Colonic mucosa (tissue), 4 donors: ENCODE measurements around the gene FBL. TPM values are rescaled to one million over a fixed set of nuclear protein-coding genes. Genes with fewer than 3 reads are reported as not detected.

ENCODE experiments used
- DNase-seq: peaks from one replicate; pipeline ENCODE4 v3.0.0-alpha.2; 2020
- H3K27ac ChIP-seq: fragments of 200-600 bp; one replicate; pipeline ENCODE4 v1.8.0; 2021
- H3K27me3 ChIP-seq: fragments of 200-600 bp; one replicate; pipeline ENCODE4 v1.8.0; 2021
- H3K36me3 ChIP-seq: fragments of 200-600 bp; one replicate; pipeline ENCODE4 v1.8.0; 2021
- H3K4me1 ChIP-seq: fragments of 200-600 bp; one replicate; pipeline ENCODE4 v1.8.0; 2021; ENCODE audit warnings: mild to moderate bottlenecking
- H3K4me3 ChIP-seq: fragments of 200-600 bp; one replicate; pipeline ENCODE4 v1.8.0; 2021
- H3K9ac ChIP-seq, 2 donors: one replicate each; pipeline ENCODE4 v1.7.0; 2013; ENCODE audit warnings: control low read depth in 2 of 2, low read depth in 2 of 2, low read length in 2 of 2
- H3K9me3 ChIP-seq: fragments of 200-600 bp; one replicate; pipeline ENCODE4 v1.8.0; 2021
- CTCF ChIP-seq: fragments of 200-600 bp; IDR thresholded peaks from one replicate; pipeline ENCODE4 v1.8.0; 2022; ENCODE audit warnings: antibody characterized with exemption, mild to moderate bottlenecking
- intact Hi-C: fragments of 100-400 bp; cut with DNase I; formaldehyde crosslinking; loops from one replicate; pipeline ENCODE4 v1.14.1; 2022
- total RNA-seq, 2 donors: library from RNA; stranded (reverse); fragmentation: NEBNext Ultra II Directional in 1 of 2; extraction: Animal tissue kit (Norgen Biotek cat#: 25700) in 1 of 2; gene quantifications; one replicate each; pipeline ENCODE4 v1.2.1, GENCODE V29; 2021
- donor health status: healthy.
- donor health status: DM: no; HTN: no; CAD: no.
- donor health status: DM: no; HTN: no; CAD: no.

Gene FBL
- total RNA-seq, 2 donors from 2014 or later = 155 to 297 TPM

- DNase-seq = no peak
- no peak overlapping the region for H3K27ac ChIP-seq
Measured at GRCh38 chr19:39823686-39824085, 22.5 kb downstream of the FBL start.

GRCh38 chr19:39820696-39821095 lies 25.5 kb downstream of the FBL start:
- Histone ChIP-seq H3K27me3 (no peaks in the 10 kb centered on the region), H3K4me1 (no peaks in the 10 kb centered on the region), H3K27ac (no peak overlapping the region), H3K36me3 (no peaks in the 10 kb centered on the region), H3K4me3 (no peak overlapping the region), H3K9ac (no peak overlapping the region), H3K9me3 (no peaks in the 10 kb centered on the region)
- intact Hi-C loops = no loop called here
- TF ChIP-seq CTCF = no peak
- no peak for DNase-seq

More at GRCh38 chr19:39823686-39824085, 22.5 kb downstream of the FBL start:
- intact Hi-C loops = no loop called here
- no peaks in the 10 kb centered on the region for H3K27me3 ChIP-seq
- no peaks in the 10 kb centered on the region for H3K36me3 ChIP-seq
- H3K4me1 ChIP-seq = no peaks in the 10 kb centered on the region
- peak overlapping the region; percentile 65 for H3K4me3 ChIP-seq
- TF ChIP-seq CTCF = no peak
- no peaks in the 10 kb centered on the region for H3K9me3 ChIP-seq
- H3K9ac ChIP-seq = peak overlapping the region; percentile 74 to 76

GRCh38 chr19:39819786-39820185 lies 26.4 kb downstream of the FBL start:
- no peak for DNase-seq
- Histone ChIP-seq H3K27me3 (no peaks in the 10 kb centered on the region), H3K4me3 (no peak overlapping the region), H3K9ac (no peak overlapping the region), H3K4me1 (no peaks in the 10 kb centered on the region), H3K27ac (no peak overlapping the region), H3K9me3 (no peaks in the 10 kb centered on the region), H3K36me3 (no peaks in the 10 kb centered on the region)
- intact Hi-C loops = no loop called here
- no peak for TF ChIP-seq CTCF

GRCh38 chr19:39818626-39819097 lies 27.5 kb downstream of the FBL start:
- no peak for DNase-seq
- Histone ChIP-seq H3K4me1 (no peaks in the 10 kb centered on the region), H3K4me3 (no peak overlapping the region), H3K9me3 (no peaks in the 10 kb centered on the region), H3K27ac (no peak overlapping the region), H3K27me3 (no peaks in the 10 kb centered on the region), H3K36me3 (no peaks in the 10 kb centered on the region), H3K9ac (no peak overlapping the region)
- no peak for TF ChIP-seq CTCF
- intact Hi-C loops = no loop called here

- TF ChIP-seq CTCF = no peak
- Histone ChIP-seq H3K27ac (no peak overlapping the region), H3K27me3 (no peaks in the 10 kb centered on the region), H3K4me3 (no peak overlapping the region), H3K36me3 (no peaks in the 10 kb centered on the region), H3K9ac (no peak overlapping the region), H3K4me1 (no peaks in the 10 kb centered on the region), H3K9me3 (no peaks in the 10 kb centered on the region)
- intact Hi-C loops = no loop called here
- DNase-seq = no peak
Measured at GRCh38 chr19:39817888-39818561, 28.2 kb downstream of the FBL start.
